Esophagus squamous epithelium (tissue), 5 donors: ENCODE measurements around the gene ELP4. TPM values are rescaled to one million over a fixed set of nuclear protein-coding genes. Genes with fewer than 3 reads are reported as not detected.
"Not testable (repeated sequence)": the region's sequence is repeated elsewhere in the genome, so short reads cannot be mapped to it uniquely, and the experiment has no call there.

Experiments used
- DNase-seq: peaks from one replicate; lab custom pipeline; 2025; lab: John Stamatoyannopoulos, UW
- H3K27ac ChIP-seq, 4 donors: fragments of 200-600 bp; sonication (generic); one replicate each; pipeline ENCODE4 v1.5.1; 2016 to 2019; ENCODE audit warnings: mild to moderate bottlenecking in 1 of 4
- H3K27me3 ChIP-seq, 4 donors: fragments of 200-600 bp; sonication (generic); 1 replicate in 3 of 4; 2 replicates in 1 of 4; pipeline versions ENCODE4 v1.5.1 to v1.6.0; 2017 to 2021; ENCODE audit warnings: antibody characterized with exemption in 1 of 4
- H3K36me3 ChIP-seq, 3 donors: fragments of 200-600 bp; sonication (generic); one replicate each; pipeline ENCODE4 v1.5.1; 2016 to 2019
- H3K4me1 ChIP-seq, 3 donors: fragments of 200-600 bp; sonication (generic); one replicate each; pipeline ENCODE4 v1.5.1; 2017 to 2019
- H3K4me3 ChIP-seq, 4 donors: fragments of 200-600 bp; sonication (generic); 1 replicate in 3 of 4; 2 replicates in 1 of 4; pipeline ENCODE4 v1.5.1; 2016 to 2019; ENCODE audit warnings: mild to moderate bottlenecking in 2 of 4, moderate library complexity in 1 of 4
- H3K9me3 ChIP-seq, 3 donors: fragments of 200-600 bp; sonication (generic); one replicate each; pipeline ENCODE4 v1.5.1; 2016 to 2019
- POLR2A ChIP-seq, 4 donors: fragments of 450-650 bp; IDR thresholded peaks; one replicate each; pipeline ENCODE4 v1.6.1; 2017; ENCODE audit warnings: antibody characterized with exemption in 4 of 4, mild to moderate bottlenecking in 4 of 4, moderate library complexity in 3 of 4
- WGBS, 2 donors: methylation state at CpG; one replicate each; pipeline ENCODE4 v1.1.5; 2018; 5-methylcytosine and 5-hydroxymethylcytosine counted together
- intact Hi-C: fragments of 100-400 bp; cut with DNase I; formaldehyde crosslinking; loops from one replicate; pipeline ENCODE4 v1.15.0; 2022
- total RNA-seq, 4 donors: library from RNA; depleted of rRNA; stranded (reverse); fragments of >200 nt; gene quantifications; one replicate each; pipeline ENCODE4 v1.1.0, GENCODE V29; 2016
- TF ChIP-seq, protein P1 (sequence below), 6 experiments: fragments of 450-650 bp in 4 of 6; fragments of 200-600 bp in 2 of 6; sonication (generic) in 2 of 6; IDR thresholded peaks; one replicate each; pipeline ENCODE4 v1.5.1; 2016 to 2019; ENCODE audit warnings: antibody characterized with exemption in 6 of 6, mild to moderate bottlenecking in 4 of 6, moderate library complexity in 4 of 6
- donor health status: DM: yes; HTN: yes; CAD: no.

ELP4 gene
- total RNA-seq, 4 donors from 2014 or later, result 15.7 to 24.6 (median 23.9) TPM

- Histone ChIP-seq H3K4me3 (no peak overlapping the region), H3K27me3 (no peaks in the 10 kb centered on the region), H3K27ac (no peak overlapping the region), H3K9me3 (no peaks in the 10 kb centered on the region), H3K4me1 (no peaks in the 10 kb centered on the region), H3K36me3 (peaks cover 0 to 3% (median 0%) of the 10 kb centered on the region in 3 donors)
- WGBS, 2 donors, result 81 to 89% methylated on average over 4 of the region's 4 CpGs
- no peak for DNase-seq
- TF ChIP-seq, protein P1, sequence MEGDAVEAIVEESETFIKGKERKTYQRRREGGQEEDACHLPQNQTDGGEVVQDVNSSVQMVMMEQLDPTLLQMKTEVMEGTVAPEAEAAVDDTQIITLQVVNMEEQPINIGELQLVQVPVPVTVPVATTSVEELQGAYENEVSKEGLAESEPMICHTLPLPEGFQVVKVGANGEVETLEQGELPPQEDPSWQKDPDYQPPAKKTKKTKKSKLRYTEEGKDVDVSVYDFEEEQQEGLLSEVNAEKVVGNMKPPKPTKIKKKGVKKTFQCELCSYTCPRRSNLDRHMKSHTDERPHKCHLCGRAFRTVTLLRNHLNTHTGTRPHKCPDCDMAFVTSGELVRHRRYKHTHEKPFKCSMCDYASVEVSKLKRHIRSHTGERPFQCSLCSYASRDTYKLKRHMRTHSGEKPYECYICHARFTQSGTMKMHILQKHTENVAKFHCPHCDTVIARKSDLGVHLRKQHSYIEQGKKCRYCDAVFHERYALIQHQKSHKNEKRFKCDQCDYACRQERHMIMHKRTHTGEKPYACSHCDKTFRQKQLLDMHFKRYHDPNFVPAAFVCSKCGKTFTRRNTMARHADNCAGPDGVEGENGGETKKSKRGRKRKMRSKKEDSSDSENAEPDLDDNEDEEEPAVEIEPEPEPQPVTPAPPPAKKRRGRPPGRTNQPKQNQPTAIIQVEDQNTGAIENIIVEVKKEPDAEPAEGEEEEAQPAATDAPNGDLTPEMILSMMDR (IDR thresholded peaks at IDR 0.05), result no peak
- no peak for TF ChIP-seq POLR2A (IDR thresholded peaks at IDR 0.05)
- intact Hi-C loops, result no loop called here
Measured at GRCh38 chr11:31535479-31535878, 25.9 kb downstream of the ELP4 start.

- no peak overlapping the region for H3K27ac ChIP-seq
- no peaks in the 10 kb centered on the region for H3K27me3 ChIP-seq
- TF ChIP-seq POLR2A (IDR thresholded peaks at IDR 0.05), result no peak
- peaks cover 0 to 42% (median 5%) of the 10 kb centered on the region in 3 donors for H3K36me3 ChIP-seq
- no peak for DNase-seq
- H3K4me1 ChIP-seq, result no peaks in the 10 kb centered on the region
- H3K4me3 ChIP-seq, result no peak overlapping the region
- intact Hi-C loops, result no loop called here
- no peaks in the 10 kb centered on the region for H3K9me3 ChIP-seq
Measured at GRCh38 chr11:31542862-31543261, 33.3 kb downstream of the ELP4 start.

DNA sequence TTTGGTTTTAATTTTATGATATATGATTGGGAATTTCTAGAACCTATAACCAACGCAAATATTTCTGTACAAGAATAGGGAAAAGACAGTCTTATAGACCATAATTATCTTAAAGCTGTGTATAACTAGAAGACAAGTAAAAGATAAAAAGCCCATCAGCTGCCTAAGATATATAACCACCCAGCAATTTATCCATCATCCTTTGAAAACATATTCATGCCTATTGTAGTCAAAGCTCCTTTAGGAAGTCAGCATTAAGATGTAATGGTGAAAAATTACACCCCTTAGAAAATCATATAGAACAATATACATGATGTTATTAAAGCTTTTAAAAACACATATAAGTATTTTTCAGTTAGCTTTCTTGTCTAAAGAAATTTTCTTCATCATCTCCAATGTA, 46.4 kb downstream of the ELP4 start:
- Histone ChIP-seq H3K4me3 (no peak overlapping the region), H3K4me1 (peaks cover 0 to 10% (median 4%) of the 10 kb centered on the region in 3 donors), H3K27me3 (no peaks in the 10 kb centered on the region), H3K9me3 (no peaks in the 10 kb centered on the region), H3K36me3 (no peaks in the 10 kb centered on the region), H3K27ac (no peak overlapping the region)
- WGBS, 2 donors, result 86 to 92% methylated on average over 1 of the region's 1 CpG
- intact Hi-C loops, result no loop called here
- no peak for DNase-seq
- TF ChIP-seq POLR2A (IDR thresholded peaks at IDR 0.05), result no peak
- TF ChIP-seq, protein P1 (IDR thresholded peaks at IDR 0.05), result no peak

- H3K4me1 ChIP-seq, result peaks cover 0 to 10% (median 4%) of the 10 kb centered on the region in 3 donors
- no peaks in the 10 kb centered on the region for H3K27me3 ChIP-seq
- TF ChIP-seq POLR2A (IDR thresholded peaks at IDR 0.05), result no peak
- TF ChIP-seq, protein P1 (IDR thresholded peaks at IDR 0.05), result no peak
- H3K36me3 ChIP-seq, result no peaks in the 10 kb centered on the region
- intact Hi-C loops, result no loop called here
- no peaks in the 10 kb centered on the region for H3K9me3 ChIP-seq
- DNase-seq, result no peak
- WGBS, 2 donors, result 24 to 44% methylated on average over 2 of the region's 2 CpGs
- no peak overlapping the region for H3K4me3 ChIP-seq
- H3K27ac ChIP-seq, result no peak overlapping the region
Measured at GRCh38 chr11:31558001-31558400, 48.4 kb downstream of the ELP4 start.

- DNase-seq, result no peak
Measured at GRCh38 chr11:31560842-31561476, 51.4 kb downstream of the ELP4 start.

DNA sequence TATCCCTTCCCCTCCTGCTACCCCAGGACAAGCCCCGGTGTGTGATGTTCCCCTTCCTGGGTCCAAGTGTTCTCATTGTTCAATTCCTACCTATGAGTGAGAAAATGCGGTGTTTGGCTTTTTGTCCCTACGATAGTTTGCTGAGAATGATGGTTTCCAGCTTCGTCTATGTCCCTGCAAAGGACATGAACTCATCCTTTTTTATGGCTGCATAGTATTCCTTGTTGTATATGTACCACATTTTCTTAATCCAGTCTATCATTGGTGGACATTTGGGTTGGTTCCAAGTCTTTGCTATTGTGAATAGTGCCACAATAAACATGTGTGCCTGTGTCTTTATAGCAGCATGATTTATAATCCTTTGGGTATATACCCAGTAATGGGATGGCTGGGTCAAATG, 55.0 kb downstream of the ELP4 start:
- H3K27ac ChIP-seq, DNase-seq, intact Hi-C loops, H3K9me3 ChIP-seq, H3K27me3 ChIP-seq, H3K36me3 ChIP-seq, H3K4me3 ChIP-seq, H3K4me1 ChIP-seq: not testable (repeated sequence)
- 97% methylated on average over 4 of the region's 4 CpGs for WGBS, 2 donors

More at GRCh38 chr11:31560842-31561476, 51.4 kb downstream of the ELP4 start:
- WGBS, 2 donors, result 94 to 100% methylated on average over 1 of the region's 1 CpG
- Histone ChIP-seq H3K9me3 (peaks cover 0 to 2% (median 0%) of the 10 kb centered on the region in 3 donors), H3K4me3 (no peak overlapping the region), H3K27me3 (no peaks in the 10 kb centered on the region), H3K27ac (no peak overlapping the region), H3K4me1 (peaks cover 0 to 10% (median 4%) of the 10 kb centered on the region in 3 donors), H3K36me3 (no peaks in the 10 kb centered on the region)
- intact Hi-C loops, result no loop called here
- TF ChIP-seq, protein P1 (IDR thresholded peaks at IDR 0.05), result no peak
- TF ChIP-seq POLR2A (IDR thresholded peaks at IDR 0.05), result no peak

GRCh38 chr11:31574133-31574532, 64.6 kb downstream of the ELP4 start:
- DNase-seq, H3K4me1 ChIP-seq, H3K27ac ChIP-seq, H3K4me3 ChIP-seq, H3K27me3 ChIP-seq, intact Hi-C loops, H3K36me3 ChIP-seq, H3K9me3 ChIP-seq: not testable (repeated sequence)
- whole genome bisulfite sequencing, 2 donors, result 80 to 82% methylated on average over 3 to 4 of the region's 4 CpGs

DNA sequence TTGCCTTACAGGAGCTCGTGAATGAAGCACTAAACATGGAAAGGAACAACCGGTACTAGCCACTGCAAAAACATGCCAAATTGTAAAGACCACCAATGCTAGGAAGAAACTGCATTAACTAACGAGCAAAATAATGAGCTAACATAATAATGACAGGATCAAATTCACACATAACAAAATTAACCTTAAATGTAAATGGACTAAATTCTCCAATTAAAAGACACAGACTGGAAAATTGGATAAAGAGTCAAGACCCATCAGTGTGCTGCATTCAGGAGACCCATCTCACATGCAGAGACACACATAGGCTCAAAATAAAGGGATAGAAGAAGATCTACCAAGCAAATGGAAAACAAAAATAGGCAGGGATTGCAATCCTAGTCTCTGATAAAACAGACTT, 66.2 kb downstream of the ELP4 start:
- H3K36me3 ChIP-seq, H3K4me3 ChIP-seq, H3K9me3 ChIP-seq, H3K27me3 ChIP-seq, H3K4me1 ChIP-seq, intact Hi-C loops, DNase-seq, H3K27ac ChIP-seq: not testable (repeated sequence)
- 93 to 96% methylated on average over 3 of the region's 3 CpGs for WGBS, 2 donors

- H3K27ac ChIP-seq, H3K4me3 ChIP-seq, H3K27me3 ChIP-seq, DNase-seq, intact Hi-C loops, H3K4me1 ChIP-seq, H3K9me3 ChIP-seq, H3K36me3 ChIP-seq: not testable (repeated sequence)
- WGBS, 2 donors, result 91 to 100% methylated on average over 3 of the region's 3 CpGs
Measured at GRCh38 chr11:31579412-31579811, 69.8 kb downstream of the ELP4 start.
